BJ (cell line): ENCODE data around the gene PPP1R3D. TPM values are rescaled to one million over a fixed set of nuclear protein-coding genes. Genes with fewer than 3 reads are reported as not detected.
"Not testable (repeated sequence)": the region's sequence is repeated elsewhere in the genome, so short reads cannot be mapped to it uniquely, and the experiment has no call there.

ENCODE experiments used
- CTCF ChIA-PET: fragments of 350-600 bp; formaldehyde crosslinking; extraction: SDS; loops from one replicate; lab custom pipeline; 2021; ENCODE audit warnings: antibody characterized with exemption, inconsistent platforms; lab: Yijun Ruan, JAX
- POLR2A ChIA-PET: fragments of 300-600 bp; sonication (Branson Sonifier 250); formaldehyde crosslinking; extraction: SDS; loops from one replicate; lab custom pipeline; 2021; ENCODE audit warnings: antibody characterized with exemption; lab: Charles Lee
- DNase-seq: peaks from one replicate; pipeline ENCODE4 v3.0.0-alpha.2; 2011; ENCODE audit warnings: low read depth
- H3K27me3 ChIP-seq: 2 replicates; pipeline ENCODE4 v1.6.0; 2011; ENCODE audit warnings: low read length; ENCODE audit not compliant: control insufficient read depth, insufficient read depth
- H3K36me3 ChIP-seq: 2 replicates; pipeline ENCODE4 v1.5.1; 2011; ENCODE audit warnings: low read length; ENCODE audit not compliant: control insufficient read depth, insufficient read depth
- H3K4me3 ChIP-seq: 2 replicates; pipeline ENCODE4 v1.5.1; 2011; ENCODE audit warnings: low read depth, mild to moderate bottlenecking, control low read depth, low read length
- polyA plus RNA-seq: library from polyadenylated mRNA; depleted of rRNA; stranded (reverse); fragments of >200 nt; gene quantifications from 2 replicates; pipeline ENCODE4 v1.2.3, GENCODE V29; 2011; rRNA removed
- TF ChIP-seq, protein P1 (sequence below): IDR thresholded peaks from 2 replicates; pipeline ENCODE4 v1.5.1; 2011; ENCODE audit warnings: low read depth, mild to moderate bottlenecking, control low read depth, inconsistent platforms, low read length, moderate library complexity; ENCODE audit not compliant: insufficient read depth

PPP1R3D gene
- polyA plus RNA-seq, 1 experiment = 2.9 TPM

DNA sequence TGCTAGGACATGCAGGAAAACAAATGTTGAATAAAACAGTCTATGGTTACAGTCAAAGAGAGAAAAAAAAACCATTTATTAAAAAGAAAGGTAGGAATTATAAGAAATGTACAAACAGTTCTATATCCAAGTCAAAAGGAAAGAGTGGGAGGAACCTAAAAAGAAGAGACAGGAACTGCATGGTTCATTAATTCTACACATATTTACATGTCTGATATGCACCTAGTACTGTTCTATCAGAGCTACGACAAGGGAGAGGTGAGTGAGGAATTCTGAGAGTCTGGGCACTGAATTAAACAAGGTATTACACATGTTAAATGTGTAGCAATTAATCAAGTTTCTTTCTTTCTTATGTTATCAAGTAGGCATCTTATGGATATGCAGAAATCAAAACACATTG lies 48.5 kb downstream of the PPP1R3D start:
- Histone ChIP-seq H3K27me3 (no peaks in the 10 kb centered on the region), H3K36me3 (no peaks in the 10 kb centered on the region), H3K4me3 (no peak overlapping the region)
- ChIA-PET CTCF (no interaction called here), POLR2A (no interaction called here)
- DNase-seq = no peak
- TF ChIP-seq, protein P1, sequence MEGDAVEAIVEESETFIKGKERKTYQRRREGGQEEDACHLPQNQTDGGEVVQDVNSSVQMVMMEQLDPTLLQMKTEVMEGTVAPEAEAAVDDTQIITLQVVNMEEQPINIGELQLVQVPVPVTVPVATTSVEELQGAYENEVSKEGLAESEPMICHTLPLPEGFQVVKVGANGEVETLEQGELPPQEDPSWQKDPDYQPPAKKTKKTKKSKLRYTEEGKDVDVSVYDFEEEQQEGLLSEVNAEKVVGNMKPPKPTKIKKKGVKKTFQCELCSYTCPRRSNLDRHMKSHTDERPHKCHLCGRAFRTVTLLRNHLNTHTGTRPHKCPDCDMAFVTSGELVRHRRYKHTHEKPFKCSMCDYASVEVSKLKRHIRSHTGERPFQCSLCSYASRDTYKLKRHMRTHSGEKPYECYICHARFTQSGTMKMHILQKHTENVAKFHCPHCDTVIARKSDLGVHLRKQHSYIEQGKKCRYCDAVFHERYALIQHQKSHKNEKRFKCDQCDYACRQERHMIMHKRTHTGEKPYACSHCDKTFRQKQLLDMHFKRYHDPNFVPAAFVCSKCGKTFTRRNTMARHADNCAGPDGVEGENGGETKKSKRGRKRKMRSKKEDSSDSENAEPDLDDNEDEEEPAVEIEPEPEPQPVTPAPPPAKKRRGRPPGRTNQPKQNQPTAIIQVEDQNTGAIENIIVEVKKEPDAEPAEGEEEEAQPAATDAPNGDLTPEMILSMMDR = no peak

DNA sequence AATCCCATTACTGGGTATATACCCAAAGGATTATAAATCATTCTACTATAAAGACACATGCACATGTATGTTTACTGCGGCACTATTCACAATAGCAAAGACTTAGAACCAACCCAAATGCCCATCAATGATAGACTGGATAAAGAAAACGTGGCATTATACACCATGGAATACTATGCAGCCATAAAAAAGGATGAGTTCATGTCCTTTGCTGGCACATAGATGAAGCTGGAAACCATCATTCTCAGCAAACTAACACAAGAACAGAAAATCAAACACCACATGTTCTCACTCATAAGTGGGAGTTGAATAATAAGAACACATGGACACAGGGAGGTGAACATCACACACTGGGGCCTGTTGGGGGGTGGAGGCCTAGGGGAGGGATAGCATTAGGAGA lies 50.1 kb downstream of the PPP1R3D start:
- H3K36me3 ChIP-seq, DNase-seq, H3K4me3 ChIP-seq, CTCF ChIA-PET, POLR2A ChIA-PET, H3K27me3 ChIP-seq: not testable (repeated sequence)

DNA sequence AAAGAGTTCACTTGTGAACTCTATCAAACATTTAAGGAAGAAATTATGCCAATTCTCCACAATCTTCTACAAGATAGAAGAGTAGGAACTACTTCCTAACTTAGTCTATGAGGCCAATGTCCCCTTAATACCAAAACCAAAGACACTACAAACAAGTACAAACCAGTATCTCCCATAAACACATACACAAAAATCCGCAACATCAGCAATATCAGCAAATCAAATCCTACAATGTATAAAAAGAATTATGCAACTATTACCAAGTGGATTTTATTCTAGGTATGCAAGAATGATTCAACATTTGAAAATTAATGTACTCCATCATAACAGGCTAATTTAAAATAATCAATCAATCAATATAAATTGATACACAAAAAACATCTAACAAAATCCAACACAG lies 52.1 kb downstream of the PPP1R3D start:
- Histone ChIP-seq H3K4me3 (no peak overlapping the region), H3K36me3 (no peaks in the 10 kb centered on the region), H3K27me3 (no peaks in the 10 kb centered on the region)
- ChIA-PET POLR2A (no interaction called here), CTCF (no interaction called here)
- no peak for DNase-seq
- TF ChIP-seq, protein P1 = no peak

Other genes starting within 250 kb of the PPP1R3D start
- gene SYCP2, start 6.7 kb downstream of the PPP1R3D start, polyA plus RNA-seq = 0.47 and 1.2 TPM in 2 replicates
- 5.5 and 9.2 TPM in 2 replicates for gene FAM217B, start 84 bp upstream of the PPP1R3D start, polyA plus RNA-seq
- 0.17 and 0.18 TPM in 2 replicates for gene CDH26, start 18.1 kb upstream of the PPP1R3D start, polyA plus RNA-seq